ENCODE results near the gene GALC.

The GALC gene

GRCh38 chr14:88005978-88006851, 13.2 kb upstream of the GALC start:
- DNase-seq (ENCODE audit: low spot score): no peak

DNA sequence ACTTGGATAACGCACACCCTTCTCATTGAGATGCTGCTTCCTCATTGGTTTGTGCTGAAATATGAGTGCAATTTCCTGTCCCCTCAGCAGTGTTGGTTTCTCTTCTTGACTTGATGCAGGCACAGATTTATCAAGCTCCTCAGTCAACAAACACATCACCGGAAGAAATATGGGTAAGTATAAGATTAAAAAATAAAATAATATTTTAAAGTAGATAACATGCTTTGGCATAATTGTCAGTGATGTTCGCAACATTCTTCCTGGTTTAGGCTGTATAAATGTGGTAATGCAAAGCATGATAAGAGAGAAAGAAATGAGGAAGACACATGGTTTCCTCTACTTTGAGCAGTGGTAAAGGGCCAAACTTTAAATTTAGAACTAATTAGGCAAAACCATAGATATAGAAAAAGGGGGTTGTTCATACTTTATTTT, 12.1 kb upstream of the GALC start, which contains the start of gene GPR65:
GPR65 (plus strand) TSS at position 86 of the 432 bp plus-strand sequence. CDS start 5,713 bp downstream, outside the sequence.
- DNase-seq (ENCODE audit: low spot score): no peak

GRCh38 chr14:88004506-88005036, 11.6 kb upstream of the GALC start:
- no peak for DNase-seq (ENCODE audit: low spot score)

DNA sequence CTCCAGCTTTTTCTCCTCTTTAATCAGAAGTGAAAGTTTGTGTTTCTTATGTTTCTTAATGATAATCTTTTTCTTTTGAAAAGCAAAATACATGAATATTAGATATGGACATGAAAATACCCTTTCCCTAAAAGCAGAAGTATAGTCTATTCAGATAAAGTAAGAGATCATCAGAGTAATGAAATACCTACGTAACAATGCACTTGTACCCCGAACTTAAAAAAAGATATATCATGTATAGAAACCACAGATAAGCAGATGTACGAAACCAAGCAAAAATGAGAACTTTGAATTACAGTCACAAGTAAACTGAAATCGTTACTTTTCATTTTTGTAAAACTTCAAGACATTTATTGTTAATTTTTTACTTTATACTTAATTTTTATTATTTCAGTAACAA, 10.4 kb upstream of the GALC start:
- no peak for DNase-seq (ENCODE audit: low spot score)

DNA sequence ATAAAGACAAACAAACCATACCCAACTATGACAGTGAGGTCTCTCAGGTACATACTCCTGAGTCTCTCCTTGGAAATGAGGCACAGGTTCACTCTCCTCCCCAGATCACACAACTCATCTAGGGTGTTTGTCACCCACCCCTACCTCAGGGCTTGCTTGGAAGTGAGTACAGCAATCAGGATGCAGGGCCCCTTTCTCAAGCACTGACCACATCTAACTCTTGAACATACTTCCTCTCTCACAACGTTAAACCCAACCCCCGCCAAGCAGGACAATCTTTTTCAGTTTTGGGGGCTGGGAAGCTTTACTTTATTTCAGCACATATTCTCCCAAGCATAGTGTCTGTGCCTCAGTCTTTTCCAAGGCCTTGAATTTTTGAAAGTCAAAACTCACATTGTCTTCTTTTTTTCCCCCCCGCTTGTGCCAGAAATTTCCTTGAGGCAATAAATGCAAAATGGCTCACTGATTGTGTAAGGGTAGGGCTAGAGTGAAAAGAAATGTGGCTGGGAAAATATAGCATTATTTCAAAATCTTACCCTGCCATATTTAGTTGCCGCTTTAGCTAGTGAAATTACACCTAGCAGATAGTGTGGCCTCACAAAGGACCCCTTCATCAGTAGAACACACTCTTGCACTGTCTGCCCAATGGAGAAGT, 9.6 kb upstream of the GALC start:
- no peak for DNase-seq (ENCODE audit: low spot score)

DNA sequence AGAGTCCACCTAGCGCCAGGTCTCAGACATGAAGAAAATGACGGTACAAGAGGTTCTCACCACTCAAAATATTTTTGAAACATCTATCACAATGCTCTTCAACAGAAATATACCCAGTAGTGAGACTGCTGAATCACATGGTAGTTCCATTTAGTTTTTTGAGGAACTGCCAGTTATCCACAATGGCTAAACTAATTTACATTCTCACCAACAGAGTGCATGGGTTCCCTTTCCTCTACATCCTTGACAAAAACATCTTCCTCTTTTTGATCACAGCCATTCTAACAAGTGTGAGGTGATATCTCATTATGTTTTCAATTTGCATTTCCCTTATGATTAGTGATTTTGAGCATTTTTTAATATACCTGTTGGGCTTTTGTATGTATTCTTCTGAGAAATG, 6.3 kb upstream of the GALC start:
- no peak for DNase-seq (ENCODE audit: low spot score)

GRCh38 chr14:87998482-87998881, 5.5 kb upstream of the GALC start:
- no peak for DNase-seq (ENCODE audit: low spot score)

GRCh38 chr14:87996291-87996592, 3.3 kb upstream of the GALC start:
- no peak for DNase-seq (ENCODE audit: low spot score)

GRCh38 chr14:87995500-87996290, 2.7 kb upstream of the GALC start:
- DNase-seq (ENCODE audit: low spot score): no peak

- DNase-seq (ENCODE audit: low spot score): no peak
These were observed 2.0 kb upstream of the GALC start for GRCh38 chr14:87994974-87995373.

GRCh38 chr14:87992346-87992717, 650 bp downstream of the GALC start:
- no peak for DNase-seq (ENCODE audit: low spot score)

GRCh38 chr14:87990682-87991081, 2.3 kb downstream of the GALC start:
- no peak for DNase-seq (ENCODE audit: low spot score)

- DNase-seq (ENCODE audit: low spot score): no peak
These were observed 3.1 kb downstream of the GALC start for GRCh38 chr14:87989956-87990299.

- no peak for DNase-seq (ENCODE audit: low spot score)
These were observed 3.6 kb downstream of the GALC start for GRCh38 chr14:87989221-87989955.

DNA sequence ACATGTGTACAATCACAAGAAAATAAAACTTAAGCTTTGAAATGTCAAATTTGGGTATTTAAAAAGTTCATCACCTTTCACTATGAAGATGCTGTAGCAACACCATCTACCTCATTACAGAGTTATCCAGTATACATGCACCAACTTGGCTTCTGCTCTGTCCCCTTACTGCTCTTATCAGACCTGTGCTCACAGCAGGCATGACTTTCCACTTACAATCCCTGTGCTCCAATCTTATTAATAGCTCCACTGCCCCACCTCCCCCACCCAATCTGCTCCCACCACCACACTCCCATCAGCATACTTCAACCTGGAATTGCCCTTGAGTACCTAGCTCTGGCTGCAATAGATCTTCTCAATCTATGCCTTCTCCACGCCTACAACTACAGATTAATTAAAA, 13.3 kb downstream of the GALC start:
- DNase-seq (ENCODE audit: low spot score): no peak

GRCh38 chr14:87975636-87976035, 17.3 kb downstream of the GALC start:
- no peak for DNase-seq (ENCODE audit: low spot score)

DNA sequence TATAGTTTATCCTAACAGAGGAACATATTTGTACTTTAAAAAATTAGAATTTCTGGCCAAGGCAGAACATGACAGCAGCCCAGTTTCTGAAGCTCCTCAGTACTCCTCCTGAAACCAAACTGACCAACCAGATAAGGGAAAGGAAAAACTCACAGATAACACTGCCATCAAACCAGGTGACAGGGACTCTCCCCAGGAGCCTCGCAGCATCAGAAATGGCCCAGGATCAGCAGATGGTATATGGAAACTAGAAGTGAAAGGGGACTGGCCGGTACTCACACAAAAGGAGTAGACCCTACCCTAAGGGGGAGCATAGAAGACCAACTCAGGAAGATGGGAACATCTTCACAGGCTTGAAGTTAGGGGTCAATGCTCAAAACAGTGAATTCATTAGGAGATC, 22.0 kb downstream of the GALC start:
- DNase-seq (ENCODE audit: low spot score): no peak

- DNase-seq (ENCODE audit: low spot score): no peak
These were observed 25.5 kb downstream of the GALC start for GRCh38 chr14:87967496-87967895.

DNA sequence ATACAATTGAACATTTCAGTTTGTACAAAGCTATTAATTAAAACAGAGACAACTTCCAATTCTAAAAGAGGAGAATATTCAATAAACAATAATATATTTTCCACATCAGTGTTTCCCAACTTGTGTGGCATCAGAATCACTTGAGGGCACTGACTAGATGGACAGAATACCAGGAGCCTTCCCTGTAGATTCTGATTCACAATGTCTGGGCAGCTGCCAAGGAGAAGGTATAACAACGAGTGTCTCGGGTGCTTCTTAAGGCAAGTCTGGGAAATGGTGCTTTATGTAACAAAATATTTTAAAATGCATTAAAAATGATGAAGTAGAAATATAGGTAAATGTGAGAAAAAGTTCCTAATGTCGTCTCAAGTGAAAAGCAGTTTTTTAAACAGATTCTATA, 26.2 kb downstream of the GALC start:
- DNase-seq (ENCODE audit: low spot score): no peak

DNA sequence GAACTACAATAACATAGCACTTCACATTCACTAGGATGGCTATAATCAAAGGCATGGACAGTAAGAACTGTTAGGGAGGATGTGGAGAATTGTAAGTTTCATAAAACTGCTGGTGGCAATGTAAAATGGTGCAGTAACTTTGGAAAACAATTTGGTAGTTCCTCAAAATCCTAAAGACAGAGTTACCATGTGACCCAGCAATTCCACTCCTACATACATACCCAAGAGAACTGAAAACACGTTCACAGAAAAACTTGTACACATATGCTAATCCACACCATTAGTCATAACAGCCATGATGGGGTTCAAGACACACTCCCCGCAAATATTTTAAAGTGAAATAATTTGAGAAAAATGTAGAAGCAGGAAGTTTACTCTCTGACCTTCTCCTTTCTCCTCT, 31.7 kb downstream of the GALC start:
- DNase-seq (ENCODE audit: low spot score): no peak

GRCh38 chr14:87960013-87960787, 32.8 kb downstream of the GALC start:
- DNase-seq (ENCODE audit: low spot score): no peak

All from putamen (tissue), 1 donor.